IPS-NIHi7 (cell line): Measurements from ENCODE around the gene DAND5.
"Not testable (repeated sequence)": the region's sequence is repeated elsewhere in the genome, so short reads cannot be mapped to it uniquely, and the experiment has no call there.

Experiments used
- DNase-seq: peaks from one replicate; pipeline ENCODE4 v3.0.0; 2012; ENCODE audit warnings: mixed read lengths; ENCODE audit errors: extremely low spot score

Gene DAND5

DNA sequence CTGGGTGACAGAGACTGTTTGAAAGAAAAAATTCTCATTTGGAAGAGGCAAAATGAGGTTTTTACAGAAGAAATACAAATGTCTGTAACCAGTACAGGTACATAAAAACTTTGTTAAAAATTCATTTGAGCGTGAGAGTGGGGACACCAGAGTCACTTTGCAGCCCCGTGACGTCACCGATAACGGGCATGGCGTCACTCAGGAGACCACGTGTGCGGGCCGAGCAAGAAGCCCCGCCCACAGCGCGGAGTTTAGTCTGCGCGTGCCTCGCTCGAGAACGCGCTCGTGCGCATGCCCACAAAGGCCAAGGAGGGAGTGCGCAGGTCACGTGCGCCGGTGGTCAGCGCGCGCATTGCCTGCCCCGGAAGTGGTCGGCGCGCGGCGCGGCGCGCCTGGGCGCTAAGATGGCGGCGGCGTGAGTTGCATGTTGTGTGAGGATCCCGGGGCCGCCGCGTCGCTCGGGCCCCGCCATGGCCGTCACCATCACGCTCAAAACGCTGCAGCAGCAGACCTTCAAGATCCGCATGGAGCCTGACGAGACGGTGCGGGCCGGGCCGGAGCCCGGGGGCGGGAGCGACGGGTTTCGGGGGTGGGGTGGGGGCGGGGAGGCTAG lies 23.8 kb upstream of the DAND5 start, which contains the start of gene RAD23A:
Gene RAD23A, plus strand, starts transcription at position 384 of the 613 bp plus-strand sequence. Its CDS starts 87 bp downstream, at position 471.
- DNase-seq = peak; percentile 94

DNA sequence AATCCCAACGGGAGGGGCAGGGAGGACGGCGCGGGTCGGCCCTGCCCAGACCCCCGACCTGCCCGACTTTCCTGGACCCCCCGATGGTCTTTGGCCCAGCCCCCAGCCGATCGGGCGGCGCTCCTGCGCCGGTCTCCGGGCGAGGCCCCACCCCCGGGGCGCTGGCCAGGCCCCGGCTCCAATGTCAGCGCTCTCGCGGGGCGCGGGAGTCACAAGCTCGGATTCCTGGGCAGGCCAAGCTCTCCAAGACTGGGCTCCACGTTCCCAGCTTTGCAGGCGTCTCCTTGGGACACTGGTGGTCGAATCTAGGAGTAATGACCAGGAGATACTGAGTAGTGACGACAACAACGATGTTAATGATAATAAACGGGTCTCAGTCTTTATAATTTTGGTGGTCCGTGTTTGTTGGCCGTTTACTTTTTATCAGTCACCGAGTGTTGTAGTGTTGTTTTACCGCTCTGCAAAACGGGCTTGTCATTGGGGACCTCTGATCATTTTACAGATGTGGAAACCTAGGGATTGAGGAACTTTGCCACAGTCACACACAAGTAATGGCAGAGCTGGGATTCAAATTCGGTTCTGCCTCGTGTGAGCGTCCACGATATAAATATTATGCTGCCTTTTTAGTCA lies 23.2 kb upstream of the DAND5 start:
- peak; percentile 92 for DNase-seq

DNA sequence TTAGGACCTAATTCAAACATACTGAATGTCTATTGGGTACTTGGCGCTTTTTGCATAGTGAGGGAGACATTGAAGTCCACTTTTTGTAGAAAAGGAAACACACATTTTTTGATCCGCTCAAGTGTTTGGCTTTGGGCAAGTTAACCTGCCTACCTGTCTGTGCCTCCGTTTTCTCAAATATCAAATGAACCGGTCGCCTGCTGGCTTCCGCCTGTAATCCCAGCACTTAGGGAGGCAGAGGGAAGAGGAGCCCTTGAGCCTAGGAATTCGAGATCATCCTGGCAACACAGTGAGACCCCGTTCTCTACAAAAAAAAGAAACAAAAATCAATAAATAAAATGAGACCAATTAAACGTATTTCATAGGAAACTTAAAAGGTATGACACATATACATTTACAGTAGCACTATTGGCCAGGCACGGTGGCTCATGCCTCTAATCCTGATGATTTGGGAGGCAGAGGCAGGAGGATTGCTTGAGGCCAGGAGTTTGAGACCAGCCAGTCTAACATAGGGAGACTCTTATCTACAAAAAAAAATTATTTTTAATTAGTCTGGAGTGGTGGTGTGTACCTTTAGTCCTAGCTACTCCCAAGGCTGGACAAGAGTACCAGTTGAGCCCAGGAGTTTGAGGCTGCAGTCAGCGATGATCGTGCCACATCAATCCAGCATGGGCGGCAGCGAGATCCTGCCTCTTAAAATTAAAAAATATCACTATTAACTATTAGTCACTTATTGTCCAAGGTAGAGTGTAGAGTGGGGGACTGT lies 22.5 kb upstream of the DAND5 start:
- no peak for DNase-seq

DNA sequence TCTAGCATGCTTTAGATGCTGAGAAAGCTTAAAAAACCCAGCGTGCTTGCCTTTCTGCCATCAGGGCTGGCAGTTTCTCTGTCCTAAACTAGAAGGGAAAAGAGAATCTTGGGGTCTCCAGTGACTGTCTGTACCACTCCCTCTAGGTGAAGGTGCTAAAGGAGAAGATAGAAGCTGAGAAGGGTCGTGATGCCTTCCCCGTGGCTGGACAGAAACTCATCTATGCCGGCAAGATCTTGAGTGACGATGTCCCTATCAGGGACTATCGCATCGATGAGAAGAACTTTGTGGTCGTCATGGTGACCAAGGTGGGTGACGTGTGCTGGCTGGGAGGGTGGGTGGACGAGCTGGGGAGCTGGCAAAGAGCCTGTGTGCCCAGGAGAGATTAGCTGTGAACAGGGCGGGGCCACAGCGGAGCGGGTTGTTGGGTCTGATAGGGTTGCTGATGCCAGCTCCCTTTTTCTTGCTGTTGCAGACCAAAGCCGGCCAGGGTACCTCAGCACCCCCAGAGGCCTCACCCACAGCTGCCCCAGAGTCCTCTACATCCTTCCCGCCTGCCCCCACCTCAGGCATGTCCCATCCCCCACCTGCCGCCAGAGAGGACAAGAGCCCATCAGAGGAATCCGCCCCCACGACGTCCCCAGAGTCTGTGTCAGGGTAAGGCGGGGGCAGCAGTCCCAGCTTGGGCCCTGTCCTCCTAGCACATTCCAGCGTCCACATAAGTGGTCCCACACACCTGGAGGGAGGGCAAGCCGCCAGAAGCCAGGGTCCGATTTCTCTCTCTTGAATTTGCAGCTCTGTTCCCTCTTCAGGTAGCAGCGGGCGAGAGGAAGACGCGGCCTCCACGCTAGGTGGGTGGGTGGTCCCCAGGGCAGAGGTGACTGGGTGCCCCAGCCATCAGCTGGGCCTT lies 21.4 kb upstream of the DAND5 start:
- DNase-seq = no peak

DNA sequence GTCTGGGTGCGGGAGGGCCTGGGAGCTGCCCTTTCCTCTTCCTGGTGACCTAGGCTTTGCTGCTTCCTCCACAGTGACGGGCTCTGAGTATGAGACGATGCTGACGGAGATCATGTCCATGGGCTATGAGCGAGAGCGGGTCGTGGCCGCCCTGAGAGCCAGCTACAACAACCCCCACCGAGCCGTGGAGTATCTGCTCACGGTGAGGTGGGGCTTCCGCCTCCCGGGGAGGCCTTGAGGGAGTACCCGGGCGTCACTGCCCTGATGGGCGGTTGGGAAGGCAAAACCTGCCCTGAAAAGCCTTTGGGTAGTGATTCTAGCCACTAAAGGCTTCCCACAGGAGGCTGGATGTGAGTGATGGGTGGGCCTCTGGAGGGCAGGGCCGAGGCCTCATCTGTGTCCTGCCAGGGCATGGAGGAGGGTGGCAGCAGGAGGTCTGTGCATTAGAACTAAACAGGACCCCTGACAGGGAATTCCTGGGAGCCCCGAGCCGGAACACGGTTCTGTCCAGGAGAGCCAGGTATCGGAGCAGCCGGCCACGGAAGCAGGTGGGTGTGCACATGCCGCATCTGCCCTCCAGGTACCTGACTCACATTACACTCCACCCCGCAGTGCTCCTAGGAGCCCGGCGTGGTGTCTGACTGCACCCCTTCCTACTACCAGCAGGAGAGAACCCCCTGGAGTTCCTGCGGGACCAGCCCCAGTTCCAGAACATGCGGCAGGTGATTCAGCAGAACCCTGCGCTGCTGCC lies 20.6 kb upstream of the DAND5 start:
- DNase-seq = no peak

DNA sequence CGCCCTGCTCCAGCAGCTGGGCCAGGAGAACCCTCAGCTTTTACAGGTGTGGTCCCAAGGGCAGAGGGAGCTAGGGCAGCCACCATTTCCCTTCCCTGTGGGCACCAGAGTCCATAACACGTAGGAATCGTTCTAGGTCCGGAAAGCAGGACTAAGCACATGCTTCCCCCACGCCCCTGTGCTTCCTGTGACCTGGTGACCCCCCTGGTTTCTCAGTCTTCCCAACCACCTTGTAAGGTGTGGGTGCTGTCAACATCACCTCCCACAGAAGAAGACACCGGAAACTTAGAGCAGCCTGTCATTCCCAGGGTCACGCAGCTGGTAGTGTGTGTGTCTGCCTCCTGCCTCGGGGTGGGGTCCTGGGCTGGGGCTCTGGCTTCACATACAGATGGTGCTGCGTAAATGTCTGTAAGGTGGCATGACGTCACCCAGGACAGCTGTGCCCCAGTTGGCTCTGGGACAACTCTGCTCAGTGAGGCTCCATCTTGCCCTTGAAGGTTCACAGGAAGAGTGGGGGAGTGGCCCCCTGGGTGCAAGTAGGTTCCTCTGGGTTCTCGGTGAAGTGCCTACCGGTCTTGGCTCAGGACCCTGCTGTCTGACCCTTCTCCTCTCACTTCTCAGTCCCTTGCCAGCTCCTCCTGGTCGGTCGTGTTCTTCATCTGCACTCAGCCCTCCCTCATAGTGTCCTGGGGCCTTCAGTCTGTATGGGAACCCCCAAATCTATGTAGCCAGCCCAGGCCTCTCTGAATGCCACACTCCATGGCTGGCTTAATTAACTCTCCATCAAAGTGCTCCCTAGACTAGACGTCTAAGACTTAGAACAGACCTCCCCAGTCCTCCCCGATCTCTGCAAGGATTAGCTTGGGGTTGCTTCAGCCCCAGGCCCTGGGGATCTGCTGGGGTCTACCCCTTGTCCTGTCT lies 19.8 kb upstream of the DAND5 start:
- no peak for DNase-seq

DNA sequence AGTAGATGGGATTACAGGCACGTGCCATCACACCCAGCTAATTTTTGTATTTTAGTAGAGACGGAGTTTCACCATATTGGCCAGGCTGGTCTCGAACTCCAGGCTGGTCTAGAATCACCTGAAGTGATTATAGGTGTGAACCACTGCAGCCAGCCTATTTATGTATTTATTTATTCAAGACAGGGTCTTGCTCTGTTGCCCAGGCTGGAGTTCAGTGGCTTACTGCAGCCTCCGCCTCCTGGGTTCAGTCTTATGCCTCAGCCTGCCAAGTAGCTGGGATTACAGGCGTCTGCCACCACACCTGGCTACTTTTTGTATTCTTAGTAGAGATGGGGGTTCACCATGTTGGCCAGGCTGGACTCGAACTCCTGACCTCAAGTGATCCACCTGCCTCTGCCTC lies 17.3 kb upstream of the DAND5 start:
- DNase-seq = not testable (repeated sequence)

DNA sequence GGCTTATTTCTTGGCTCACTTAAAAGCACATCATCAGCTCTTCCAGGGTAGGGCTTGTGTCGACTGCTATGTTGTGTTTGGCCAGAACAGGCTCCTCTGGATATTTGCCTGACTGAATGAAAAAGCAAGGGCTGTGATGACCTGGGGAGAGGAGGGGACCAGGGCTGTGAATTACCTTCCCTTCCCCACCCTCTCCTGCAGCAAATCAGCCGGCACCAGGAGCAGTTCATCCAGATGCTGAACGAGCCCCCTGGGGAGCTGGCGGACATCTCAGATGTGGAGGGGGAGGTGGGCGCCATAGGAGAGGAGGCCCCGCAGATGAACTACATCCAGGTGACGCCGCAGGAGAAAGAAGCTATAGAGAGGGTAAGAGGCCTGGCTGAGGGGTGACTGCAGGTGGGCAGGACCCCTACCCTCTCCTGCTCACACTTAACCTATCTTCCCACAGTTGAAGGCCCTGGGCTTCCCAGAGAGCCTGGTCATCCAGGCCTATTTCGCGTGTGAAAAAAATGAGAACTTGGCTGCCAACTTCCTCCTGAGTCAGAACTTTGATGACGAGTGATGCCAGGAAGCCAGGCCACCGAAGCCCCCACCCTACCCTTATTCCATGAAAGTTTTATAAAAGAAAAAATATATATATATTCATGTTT lies 16.8 kb upstream of the DAND5 start:
- DNase-seq = no peak

DNA sequence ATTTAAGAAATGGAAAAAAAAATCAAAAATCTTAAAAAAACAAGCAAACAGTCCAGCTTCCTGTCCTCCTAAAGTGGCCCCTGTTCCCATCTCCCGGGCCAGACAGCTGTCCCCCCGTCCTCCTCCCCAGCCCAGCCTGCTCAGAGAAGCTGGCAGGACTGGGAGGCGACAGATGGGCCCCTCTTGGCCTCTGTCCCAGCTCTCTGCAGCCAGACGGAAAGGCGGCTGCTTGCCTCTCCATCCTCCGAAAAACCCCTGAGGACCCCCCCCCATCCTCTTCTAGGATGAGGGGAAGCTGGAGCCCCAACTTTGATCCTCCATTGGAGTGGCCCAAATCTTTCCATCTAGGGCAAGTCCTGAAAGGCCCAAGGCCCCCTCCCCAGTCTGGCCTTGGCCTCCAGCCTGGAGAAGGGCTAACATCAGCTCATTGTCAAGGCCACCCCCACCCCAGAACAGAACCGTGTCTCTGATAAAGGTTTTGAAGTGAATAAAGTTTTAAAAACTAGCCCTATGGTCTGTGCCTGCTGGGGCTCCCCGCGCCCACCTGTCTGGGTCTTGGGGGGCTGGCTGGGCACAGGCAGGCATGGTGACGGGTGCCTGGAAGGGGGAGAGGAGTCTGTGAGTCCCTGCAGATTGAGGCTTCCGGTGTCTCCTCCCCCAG lies 16.1 kb upstream of the DAND5 start:
- no peak for DNase-seq

DNA sequence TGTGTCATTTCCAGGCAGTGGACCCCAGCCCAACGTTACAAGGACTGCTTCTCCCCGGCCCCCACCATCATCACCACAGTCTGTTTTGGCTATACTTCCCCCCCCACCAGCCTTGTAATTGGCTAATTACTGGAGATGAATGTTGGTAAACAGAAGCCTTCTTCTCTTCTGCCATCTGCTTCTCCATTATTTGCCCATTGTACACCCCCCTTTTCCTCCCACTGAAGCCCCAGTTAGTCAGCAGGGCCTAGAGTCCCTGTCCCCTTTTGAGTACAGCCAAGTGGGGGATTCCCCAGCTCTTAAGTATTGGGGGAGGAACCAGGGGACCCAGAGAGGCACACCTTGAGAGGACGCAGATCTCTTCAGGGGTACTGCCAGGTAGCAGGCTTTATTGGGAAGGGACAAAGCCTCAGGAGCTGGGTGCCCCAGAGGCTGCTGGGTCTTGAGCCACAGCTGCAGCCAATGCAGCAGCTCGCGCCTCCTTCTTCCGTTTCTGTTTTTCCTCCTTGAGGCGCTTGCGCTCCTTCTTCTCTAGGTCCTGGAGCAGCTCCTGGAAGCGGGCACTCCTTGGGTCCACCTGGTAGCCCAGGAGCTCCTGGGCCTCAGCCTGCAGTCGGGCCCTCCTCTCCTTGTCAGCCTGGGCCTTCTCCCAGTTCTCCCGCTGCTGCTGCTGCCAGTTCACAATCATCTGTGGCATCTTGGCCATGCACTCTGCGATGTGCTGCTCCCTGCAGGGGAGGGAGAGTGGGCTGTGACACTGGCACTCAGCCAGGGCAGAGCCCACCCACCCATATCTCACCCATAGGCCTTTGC lies 15.4 kb upstream of the DAND5 start:
- no peak for DNase-seq

DNA sequence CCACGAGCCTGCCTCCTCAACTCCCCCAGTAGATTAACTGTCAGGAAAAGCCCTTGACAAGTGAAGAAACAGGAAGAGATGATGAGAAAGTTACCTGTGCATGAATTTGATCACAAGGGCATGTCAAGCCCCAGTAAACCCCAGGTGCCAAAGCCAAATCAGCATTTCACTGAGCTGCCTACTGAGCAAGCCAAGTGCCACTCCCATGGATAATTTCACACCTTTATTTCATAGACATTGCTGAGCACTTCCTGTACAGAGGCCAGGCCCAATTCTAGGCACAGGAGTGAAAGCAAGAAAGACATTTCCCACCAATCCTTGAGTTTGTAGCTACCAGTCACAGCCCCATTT lies 14.8 kb upstream of the DAND5 start:
- no peak for DNase-seq

DNA sequence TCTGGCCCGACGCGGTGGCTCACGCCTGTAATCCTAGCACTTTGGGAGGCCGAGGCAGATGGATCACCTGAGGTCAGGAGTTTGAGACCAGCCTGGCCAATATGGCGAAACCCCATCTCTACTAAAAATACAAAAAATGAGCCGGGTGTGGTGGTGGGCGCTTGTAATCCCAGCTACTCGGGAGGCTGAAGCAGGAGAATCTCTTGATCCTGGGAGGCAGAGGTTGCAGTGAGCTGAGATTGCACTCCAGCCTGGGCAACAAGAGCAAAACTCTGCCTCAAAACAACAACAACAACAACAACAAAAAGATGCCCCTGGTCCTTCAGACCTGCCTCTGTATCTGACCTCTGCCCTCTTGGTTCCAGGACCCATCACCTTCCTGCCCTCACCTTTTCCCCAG lies 13.8 kb upstream of the DAND5 start:
- not testable (repeated sequence) for DNase-seq

DNA sequence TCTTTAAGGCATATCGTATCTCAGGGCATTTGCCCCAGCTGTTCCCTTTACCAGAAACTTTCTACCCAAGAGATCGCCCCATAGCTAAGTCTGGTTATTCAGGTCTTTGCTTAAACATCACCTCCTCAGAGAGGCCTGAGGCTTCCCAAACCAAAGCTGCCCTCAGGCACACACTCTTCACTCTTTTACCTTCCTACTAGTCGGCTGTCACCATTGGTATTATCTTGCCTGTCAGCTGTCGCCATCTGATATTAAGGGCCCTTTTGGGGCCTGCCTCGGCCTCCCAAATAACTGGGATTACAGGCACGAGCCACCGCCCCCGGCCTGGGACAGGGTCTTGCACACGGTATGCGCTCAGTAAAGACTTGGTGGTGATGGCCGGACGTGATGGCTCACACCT lies 13.4 kb upstream of the DAND5 start:
- no peak for DNase-seq

DNA sequence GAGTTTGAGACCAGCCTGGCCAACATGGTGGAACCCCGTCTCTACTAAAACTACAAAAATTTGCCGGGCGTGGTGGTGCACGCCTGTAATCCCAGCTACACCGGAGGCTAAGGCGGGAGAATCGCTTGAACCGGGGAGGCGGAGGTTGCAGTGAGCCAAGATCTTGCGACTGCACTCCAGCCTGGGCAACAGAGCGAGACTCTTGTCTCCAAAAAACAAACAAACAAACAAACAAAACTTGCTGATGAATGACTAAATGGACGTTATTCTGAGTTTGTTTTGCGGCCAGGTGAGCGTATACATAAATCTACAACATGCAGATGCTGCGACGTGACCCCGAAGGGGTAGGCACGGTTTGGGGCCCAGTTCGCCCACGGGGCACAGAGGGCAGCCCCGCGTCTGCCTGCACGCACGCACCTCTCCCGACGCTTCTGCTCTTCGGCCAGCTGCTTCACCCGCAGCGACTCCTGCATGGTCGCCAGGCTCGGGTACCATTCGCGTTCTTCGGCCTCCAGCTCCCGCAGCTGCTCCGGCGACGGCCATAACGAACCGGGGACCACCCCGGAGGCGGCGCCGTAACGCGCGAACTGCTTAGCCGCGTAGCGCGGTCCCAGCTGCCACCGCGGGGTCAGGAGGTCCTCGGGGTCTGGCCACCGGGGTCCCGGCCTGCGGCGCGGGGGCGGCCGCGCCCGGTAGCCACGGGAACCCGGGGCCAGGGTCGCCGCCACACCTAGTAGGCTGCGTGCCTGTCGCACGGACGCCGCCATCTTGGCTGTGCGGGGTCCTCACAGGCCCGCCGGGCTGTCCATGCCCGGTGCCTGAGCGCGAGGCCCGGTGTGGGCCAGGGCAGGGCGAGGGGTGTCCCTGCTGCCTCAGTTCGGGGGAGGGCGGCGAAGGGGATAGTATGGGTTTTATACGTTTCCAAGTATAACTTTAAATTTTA lies 12.7 kb upstream of the DAND5 start, which contains the start of gene GADD45GIP1:
Gene GADD45GIP1, minus strand, starts transcription at position 778 of the 943 bp plus-strand sequence. Its CDS starts 11 bp downstream, at position 767.
- peak; percentile 83 for DNase-seq

DNA sequence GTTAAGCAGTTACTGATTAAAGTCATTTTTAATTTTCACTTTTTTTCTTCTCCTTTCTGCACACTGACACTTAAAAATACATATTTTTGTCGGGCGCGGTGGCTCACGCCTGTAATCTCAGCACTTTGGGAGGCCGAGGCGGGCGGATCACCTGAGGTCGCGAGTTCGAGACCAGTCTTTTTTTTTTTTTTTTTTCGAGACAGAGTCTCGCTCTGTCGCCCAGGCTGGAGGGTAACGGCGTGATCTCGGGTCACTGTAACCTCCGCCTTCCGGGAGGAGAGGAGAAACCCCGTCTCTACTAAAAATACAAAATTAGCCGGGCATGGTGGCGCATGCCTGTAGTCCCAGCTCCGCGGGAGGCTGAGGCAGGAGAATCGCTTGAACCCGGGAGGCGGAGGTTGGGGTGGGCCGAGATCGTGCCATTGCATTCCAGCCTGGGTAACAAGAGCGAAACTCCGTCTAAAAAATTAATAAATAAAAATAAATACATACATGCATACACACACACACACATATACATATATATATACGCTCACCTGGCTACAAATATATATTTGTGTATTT lies 11.9 kb upstream of the DAND5 start:
- DNase-seq = not testable (repeated sequence)

DNA sequence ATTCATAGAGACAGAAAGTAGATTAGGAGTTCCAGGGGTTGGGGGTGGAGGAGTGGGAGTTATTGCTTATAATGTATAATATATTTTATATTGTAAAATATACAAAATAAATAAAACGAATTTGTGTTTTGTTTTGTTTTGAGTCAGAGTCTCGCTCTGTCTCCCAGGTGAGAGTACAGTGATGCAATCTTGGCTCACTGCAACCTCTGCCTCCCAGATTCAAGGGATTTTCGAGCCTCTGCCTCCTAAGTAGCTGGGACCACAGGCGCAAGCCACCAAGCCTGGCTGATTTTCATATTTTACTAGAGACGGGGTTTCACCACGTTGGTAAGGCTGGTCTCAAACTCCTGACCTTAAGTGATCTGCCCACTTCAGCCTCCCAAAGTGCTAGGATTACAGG lies 9.9 kb upstream of the DAND5 start:
- DNase-seq = no peak
